K562 (cell line): ENCODE measurements around the gene PRKAR1B. TPM values are rescaled to one million over a fixed set of nuclear protein-coding genes. Genes with fewer than 3 reads are reported as not detected.

ENCODE experiments used
- ILK ChIP-seq: fragments of 450-650 bp; IDR thresholded peaks from 2 replicates; pipeline ENCODE4 v1.6.1; 2016; ENCODE audit warnings: missing genetic modification characterization, low read depth, mild to moderate bottlenecking, missing compliant biosample characterization, moderate library complexity, borderline replicate concordance
- MAFF ChIP-seq: IDR thresholded peaks from 2 replicates; pipeline ENCODE4 v1.6.1; 2012; ENCODE audit warnings: low read length, improper control_type of control experiment
- MTA2 ChIP-seq: fragments of 450-650 bp; IDR thresholded peaks from 2 replicates; pipeline ENCODE4 v1.6.1; 2016; ENCODE audit warnings: low read depth
- NCOA6 ChIP-seq: fragments of 450-650 bp; IDR thresholded peaks from 2 replicates; pipeline ENCODE4 v1.6.1; 2017; ENCODE audit warnings: mild to moderate bottlenecking
- PTRF ChIP-seq: fragments of 450-650 bp; IDR thresholded peaks from 2 replicates; pipeline ENCODE4 v1.6.1; 2016; ENCODE audit warnings: mild to moderate bottlenecking, missing genetic modification characterization, missing compliant biosample characterization
- RBM22 ChIP-seq: fragments of 200-400 bp; formaldehyde crosslinking; IDR thresholded peaks from 2 replicates; pipeline ENCODE4 v1.6.1; 2018; ENCODE audit warnings: low read length, low read depth; ENCODE audit not compliant: poor library complexity, severe bottlenecking
- YBX1 ChIP-seq: fragments of 450-650 bp; IDR thresholded peaks from 2 replicates; pipeline ENCODE4 v1.7.1; 2016; ENCODE audit warnings: mild to moderate bottlenecking
- ZNF436 ChIP-seq: fragments of 250-450, 450-650 bp; sonication (Bioruptor Pico); formaldehyde crosslinking; IDR thresholded peaks from 2 replicates; pipeline ENCODE4 v1.7.0; 2020; ENCODE audit warnings: mild to moderate bottlenecking
- ZNF583 ChIP-seq: fragments of 250-450 bp; sonication (Bioruptor Pico); IDR thresholded peaks from 2 replicates; pipeline ENCODE4 v1.4.0; 2020
- ZNF668 ChIP-seq: fragments of 250-450 bp; sonication (Bioruptor Pico); IDR thresholded peaks from 2 replicates; pipeline ENCODE4 v1.8.0; 2022; ENCODE audit warnings: mild to moderate bottlenecking, inconsistent platforms
- ZNF696 ChIP-seq: fragments of 250-450 bp; sonication (Bioruptor Pico); conservative IDR thresholded peaks from 2 replicates; pipeline ENCODE4 v1.4.0; 2020; ENCODE audit warnings: mild to moderate bottlenecking, moderate library complexity
- ZNF75A ChIP-seq: fragments of 450-650 bp; formaldehyde crosslinking; IDR thresholded peaks from 2 replicates; pipeline ENCODE4 v1.4.0; 2020; ENCODE audit warnings: mild to moderate bottlenecking
- ZNF830 ChIP-seq: fragments of 250-450 bp; sonication (Bioruptor Pico); IDR thresholded peaks from 2 replicates; pipeline ENCODE4 v1.5.0; 2021; ENCODE audit warnings: mild to moderate bottlenecking
- polyA plus RNA-seq, 8 experiments: library from polyadenylated mRNA; depleted of rRNA in 4 of 8; stranded (reverse) in 5 of 8; unstranded in 3 of 8; fragments of >200 nt; fragmentation: Nextera tagmentation in 2 of 8; fragmentation: Illumina TruSeq in 1 of 8; extraction: Ambion mirVana in 2 of 8; extraction: Trizol in 1 of 8; gene quantifications; 2 replicates each; pipeline versions ENCODE4 v1.2.1 to v1.2.3, GENCODE V29; 2011 to 2014; ENCODE audit warnings: inconsistent platforms in 1 of 8, missing spikeins in 1 of 8
- total RNA-seq, 7 experiments: library from RNA; depleted of rRNA in 6 of 7; stranded (reverse); fragments of >200 nt in 6 of 7; fragmentation: Illumina TruSeq in 2 of 7; extraction: Trizol in 2 of 7; gene quantifications; 2 replicates each; pipeline versions ENCODE4 v1.2.1 to v1.2.3, GENCODE V29; 2011 to 2021; ENCODE audit warnings: low replicate concordance in 1 of 7
- TF ChIP-seq, protein P1 (sequence below): fragments of 250-450 bp; sonication (Bioruptor Pico); IDR thresholded peaks from 2 replicates; pipeline ENCODE4 v1.4.0; 2020
- TF ChIP-seq, protein P2 (sequence below): fragments of 200-800 bp; sonication (Bioruptor generic); IDR thresholded peaks from 2 replicates; pipeline ENCODE4 v1.6.1; 2016; ENCODE audit warnings: missing genetic modification characterization, missing compliant biosample characterization

PRKAR1B gene
- total and polyA plus RNA-seq, 9 of the 15 experiments (the other 6 are each of a cell fraction or from before 2014, with no cell fraction given), result 0.99 to 30.5 (median 12.7) TPM

DNA sequence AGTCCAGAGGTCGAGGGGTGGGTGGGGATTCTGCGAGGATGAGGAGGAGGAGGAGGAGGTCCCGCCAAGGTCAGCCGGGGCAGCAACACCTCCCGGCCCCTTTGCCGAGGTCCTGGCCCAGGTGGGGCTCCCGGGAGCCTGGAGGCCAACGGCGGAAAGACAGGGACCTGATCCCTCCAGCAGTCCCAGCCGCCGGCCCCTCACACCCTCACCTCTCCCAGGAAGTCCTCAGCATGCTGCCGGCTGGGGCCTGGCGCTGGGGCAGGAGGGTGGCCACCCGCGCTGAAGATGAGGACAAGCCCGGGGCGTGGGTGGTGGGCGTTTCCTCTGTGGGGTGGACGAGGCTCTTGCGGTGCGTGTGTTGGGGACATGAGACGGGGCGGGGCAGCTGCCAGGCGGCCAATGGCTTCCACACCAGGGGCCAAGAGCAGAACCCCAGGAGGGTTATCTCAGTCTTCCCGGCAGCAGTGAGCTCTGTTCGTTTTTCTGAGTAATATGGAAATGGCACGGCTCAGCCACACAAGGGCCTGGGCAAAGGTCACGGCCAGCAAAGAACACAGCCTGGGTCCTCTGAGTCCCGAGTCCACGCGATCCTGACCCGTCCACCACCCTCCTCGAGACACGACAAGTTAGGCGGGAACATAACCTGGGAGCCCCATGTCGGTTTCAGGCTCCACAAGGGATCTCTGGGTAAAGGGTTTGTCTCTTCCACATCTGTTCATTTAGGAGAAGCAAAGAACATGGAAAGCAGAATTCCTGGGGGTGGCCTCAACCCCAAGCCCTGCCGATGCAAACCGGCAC lies 124.5 kb downstream of the PRKAR1B start (continued):
- TF ChIP-seq, protein P1, sequence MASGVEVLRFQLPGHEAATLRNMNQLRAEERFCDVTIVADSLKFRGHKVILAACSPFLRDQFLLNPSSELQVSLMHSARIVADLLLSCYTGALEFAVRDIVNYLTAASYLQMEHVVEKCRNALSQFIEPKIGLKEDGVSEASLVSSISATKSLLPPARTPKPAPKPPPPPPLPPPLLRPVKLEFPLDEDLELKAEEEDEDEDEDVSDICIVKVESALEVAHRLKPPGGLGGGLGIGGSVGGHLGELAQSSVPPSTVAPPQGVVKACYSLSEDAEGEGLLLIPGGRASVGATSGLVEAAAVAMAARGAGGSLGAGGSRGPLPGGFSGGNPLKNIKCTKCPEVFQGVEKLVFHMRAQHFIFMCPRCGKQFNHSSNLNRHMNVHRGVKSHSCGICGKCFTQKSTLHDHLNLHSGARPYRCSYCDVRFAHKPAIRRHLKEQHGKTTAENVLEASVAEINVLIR, result no peak
- TF ChIP-seq RBM22 (no peak), MTA2 (no peak), ILK (tag) (no peak), ZNF668 (CRISPR knock-in tag) (0 out of 2 replicates have a peak, but pooled peaks have one; percentile 39), ZNF696 (CRISPR knock-in tag) (no peak), ZNF75A (CRISPR knock-in tag) (no peak), YBX1 (no peak), MAFF (no peak), ZNF583 (CRISPR knock-in tag) (peak; percentile 72), PTRF (peak; percentile 74; the same call in 1 of the 2 replicates), ZNF830 (no peak), NCOA6 (no peak), ZNF436 (CRISPR knock-in tag) (no peak)
- TF ChIP-seq, protein P2, sequence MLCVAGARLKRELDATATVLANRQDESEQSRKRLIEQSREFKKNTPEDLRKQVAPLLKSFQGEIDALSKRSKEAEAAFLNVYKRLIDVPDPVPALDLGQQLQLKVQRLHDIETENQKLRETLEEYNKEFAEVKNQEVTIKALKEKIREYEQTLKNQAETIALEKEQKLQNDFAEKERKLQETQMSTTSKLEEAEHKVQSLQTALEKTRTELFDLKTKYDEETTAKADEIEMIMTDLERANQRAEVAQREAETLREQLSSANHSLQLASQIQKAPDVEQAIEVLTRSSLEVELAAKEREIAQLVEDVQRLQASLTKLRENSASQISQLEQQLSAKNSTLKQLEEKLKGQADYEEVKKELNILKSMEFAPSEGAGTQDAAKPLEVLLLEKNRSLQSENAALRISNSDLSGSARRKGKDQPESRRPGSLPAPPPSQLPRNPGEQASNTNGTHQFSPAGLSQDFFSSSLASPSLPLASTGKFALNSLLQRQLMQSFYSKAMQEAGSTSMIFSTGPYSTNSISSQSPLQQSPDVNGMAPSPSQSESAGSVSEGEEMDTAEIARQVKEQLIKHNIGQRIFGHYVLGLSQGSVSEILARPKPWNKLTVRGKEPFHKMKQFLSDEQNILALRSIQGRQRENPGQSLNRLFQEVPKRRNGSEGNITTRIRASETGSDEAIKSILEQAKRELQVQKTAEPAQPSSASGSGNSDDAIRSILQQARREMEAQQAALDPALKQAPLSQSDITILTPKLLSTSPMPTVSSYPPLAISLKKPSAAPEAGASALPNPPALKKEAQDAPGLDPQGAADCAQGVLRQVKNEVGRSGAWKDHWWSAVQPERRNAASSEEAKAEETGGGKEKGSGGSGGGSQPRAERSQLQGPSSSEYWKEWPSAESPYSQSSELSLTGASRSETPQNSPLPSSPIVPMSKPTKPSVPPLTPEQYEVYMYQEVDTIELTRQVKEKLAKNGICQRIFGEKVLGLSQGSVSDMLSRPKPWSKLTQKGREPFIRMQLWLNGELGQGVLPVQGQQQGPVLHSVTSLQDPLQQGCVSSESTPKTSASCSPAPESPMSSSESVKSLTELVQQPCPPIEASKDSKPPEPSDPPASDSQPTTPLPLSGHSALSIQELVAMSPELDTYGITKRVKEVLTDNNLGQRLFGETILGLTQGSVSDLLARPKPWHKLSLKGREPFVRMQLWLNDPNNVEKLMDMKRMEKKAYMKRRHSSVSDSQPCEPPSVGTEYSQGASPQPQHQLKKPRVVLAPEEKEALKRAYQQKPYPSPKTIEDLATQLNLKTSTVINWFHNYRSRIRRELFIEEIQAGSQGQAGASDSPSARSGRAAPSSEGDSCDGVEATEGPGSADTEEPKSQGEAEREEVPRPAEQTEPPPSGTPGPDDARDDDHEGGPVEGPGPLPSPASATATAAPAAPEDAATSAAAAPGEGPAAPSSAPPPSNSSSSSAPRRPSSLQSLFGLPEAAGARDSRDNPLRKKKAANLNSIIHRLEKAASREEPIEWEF, result 0 out of 2 replicates have a peak, but pooled peaks have one; percentile 21
